Stimulated activated naive CD8-positive, alpha-beta T cell treated with anti-CD3 and anti-CD28 coated beads, Interleukin-15, Interleukin-2, amounts not matched to agents 100 ng/mL and 50 ng/mL, for 24 hours (primary cell): ENCODE measurements around the gene NR4A1.

Experiments used
- H3K27ac Mint-ChIP-seq: one replicate; pipeline ENCODE4 v1.8.0; 2021; ENCODE audit warnings: mild to moderate bottlenecking, mixed read lengths
- H3K27me3 Mint-ChIP-seq: one replicate; pipeline ENCODE4 v1.8.0; 2021; ENCODE audit warnings: mixed read lengths
- H3K36me3 Mint-ChIP-seq: one replicate; pipeline ENCODE4 v1.8.0; 2021; ENCODE audit warnings: low read depth, mixed read lengths
- H3K4me1 Mint-ChIP-seq: one replicate; pipeline ENCODE4 v1.8.0; 2021; ENCODE audit warnings: low read depth, mixed read lengths
- H3K4me3 Mint-ChIP-seq: one replicate; pipeline ENCODE4 v1.8.0; 2021; ENCODE audit warnings: mild to moderate bottlenecking, mixed read lengths
- H3K9me3 Mint-ChIP-seq: one replicate; pipeline ENCODE4 v1.8.0; 2021; ENCODE audit warnings: mixed read lengths

NR4A1 gene

DNA sequence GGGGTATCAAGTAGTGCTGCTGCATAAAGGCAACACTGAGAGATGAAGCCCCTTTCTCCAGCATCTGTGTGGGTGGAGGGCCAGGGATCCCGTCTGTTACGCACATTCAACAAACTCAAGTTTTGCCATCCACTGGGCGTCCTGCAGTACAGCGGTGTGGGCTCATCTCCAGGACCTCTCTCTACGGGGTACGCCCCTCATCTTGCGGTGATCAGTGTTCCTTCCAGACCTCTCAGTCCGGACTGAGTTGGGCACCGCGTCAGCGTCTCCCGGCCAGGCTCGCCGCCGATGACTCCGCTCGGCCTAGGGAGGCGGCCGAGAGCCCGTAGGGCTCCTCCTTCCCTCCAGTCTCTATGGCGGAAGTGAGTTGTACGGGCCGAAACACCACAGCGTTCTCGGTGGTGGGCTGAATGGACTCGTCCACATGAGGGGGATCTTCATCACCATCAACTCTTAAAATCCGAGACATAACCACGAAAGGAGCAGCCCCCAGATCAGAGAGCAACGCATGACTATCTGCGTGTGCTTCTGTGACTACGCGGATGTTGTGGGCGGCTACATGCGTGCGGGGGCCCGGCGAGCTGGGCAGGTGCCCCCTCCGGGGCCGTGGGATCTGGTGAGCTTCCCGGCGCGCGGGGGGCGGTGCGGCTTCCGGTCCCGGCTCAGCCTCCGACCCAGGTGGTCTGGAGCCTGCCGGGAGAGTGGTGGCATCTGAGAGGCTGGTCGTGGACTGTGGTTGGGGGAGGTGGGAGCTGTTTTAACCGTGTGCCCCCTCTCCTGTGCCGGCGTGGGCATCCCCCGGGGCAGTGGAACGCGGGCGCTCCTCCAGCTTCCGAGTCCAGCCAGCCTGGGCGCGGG, 18.3 kb downstream of the NR4A1 start, which contains the start of gene ATG101:
Gene ATG101, plus strand, starts transcription at position 652 of the 858 bp plus-strand sequence. CDS start 3,673 bp downstream, outside the sequence.
- Mint-ChIP-seq H3K4me1 (peaks cover 53% of the 10 kb centered on the region), H3K9me3 (no peaks in the 10 kb centered on the region), H3K4me3 (peak within 1 kb of the TSS; percentile 89), H3K27me3 (no peaks in the 10 kb centered on the region), H3K36me3 (peaks cover 24% of the 10 kb centered on the region), H3K27ac (peak within 1 kb of the TSS; percentile 99)

DNA sequence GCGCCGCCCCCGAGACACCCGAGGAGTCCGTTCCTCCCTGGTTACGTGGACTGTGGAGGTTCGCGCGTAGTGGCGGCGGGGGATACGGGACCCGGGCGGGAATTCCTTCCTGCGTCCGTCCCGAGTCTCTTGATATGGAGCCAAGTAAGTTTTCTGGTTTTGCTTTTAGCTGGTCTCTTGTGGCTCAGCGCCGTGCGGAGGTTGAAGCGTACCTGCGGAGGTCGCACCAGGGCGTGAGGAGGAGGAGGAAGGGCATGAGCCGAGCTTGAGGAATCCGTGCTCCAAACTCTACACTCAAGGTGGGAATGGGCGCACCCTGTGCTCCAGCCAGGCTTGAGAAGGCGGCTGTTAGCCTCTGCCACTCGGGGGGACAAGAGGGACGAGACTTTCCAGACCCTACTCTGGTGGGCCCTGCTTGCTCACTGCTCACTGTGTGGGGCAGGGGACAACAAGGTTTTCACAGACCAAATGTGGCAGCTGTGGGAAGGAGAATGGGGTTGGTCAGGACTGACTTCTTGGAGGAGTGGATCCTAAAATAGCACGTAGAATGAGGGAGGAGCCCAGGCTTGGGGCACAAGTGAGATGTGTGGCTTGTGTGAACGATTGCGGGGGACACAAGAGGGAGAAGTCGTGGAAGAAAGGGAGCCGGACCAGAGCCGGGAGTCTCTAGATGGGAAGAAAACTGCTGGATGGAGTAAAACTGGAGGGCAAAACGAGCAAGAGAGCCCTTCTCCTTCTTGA, 19.1 kb downstream of the NR4A1 start:
- H3K4me3 Mint-ChIP-seq, result peak overlapping the region; percentile 89
- peaks cover 53% of the 10 kb centered on the region for H3K4me1 Mint-ChIP-seq

DNA sequence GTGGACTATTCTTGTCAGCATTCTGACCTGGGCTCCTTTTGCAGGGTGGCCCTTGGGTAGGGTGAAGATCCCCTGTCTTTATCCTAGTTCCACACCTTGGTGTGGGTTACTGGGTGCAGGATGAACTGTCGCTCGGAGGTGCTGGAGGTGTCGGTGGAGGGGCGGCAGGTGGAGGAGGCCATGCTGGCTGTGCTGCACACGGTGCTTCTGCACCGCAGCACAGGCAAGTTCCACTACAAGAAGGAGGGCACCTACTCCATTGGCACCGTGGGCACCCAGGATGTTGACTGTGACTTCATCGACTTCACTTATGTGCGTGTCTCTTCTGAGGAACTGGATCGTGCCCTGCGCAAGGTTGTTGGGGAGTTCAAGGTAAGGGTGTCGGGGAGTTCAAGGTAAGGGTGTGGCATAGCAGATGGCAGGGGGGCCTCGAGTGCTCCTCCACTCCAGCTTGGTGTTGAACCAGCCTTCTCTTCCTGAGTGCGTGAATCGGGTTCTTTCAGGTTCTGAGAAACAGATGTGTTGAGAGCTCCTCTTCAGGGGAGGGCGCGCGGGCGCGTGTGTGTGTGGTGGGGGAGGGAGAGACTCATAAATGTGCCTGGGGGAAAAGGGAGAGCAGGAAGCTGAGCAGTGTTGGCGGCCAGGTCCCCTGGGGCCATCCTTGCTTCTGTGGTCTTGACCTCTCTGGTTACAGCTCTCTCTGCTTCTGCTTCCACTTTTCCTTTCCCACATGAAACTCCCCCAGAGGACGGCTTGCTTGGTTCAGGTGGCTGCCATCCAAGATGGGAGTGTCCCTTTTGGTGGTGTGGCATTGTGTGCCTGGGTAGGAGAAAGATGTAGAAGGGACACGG, 22.5 kb downstream of the NR4A1 start:
- Mint-ChIP-seq H3K4me1 (peaks cover 47% of the 10 kb centered on the region), H3K36me3 (peaks cover 46% of the 10 kb centered on the region), H3K9me3 (no peaks in the 10 kb centered on the region), H3K27ac (peak overlapping the region; percentile 53), H3K4me3 (no peak overlapping the region), H3K27me3 (no peaks in the 10 kb centered on the region)

More for the DNA sequence above, 19.1 kb downstream of the NR4A1 start:
- Mint-ChIP-seq H3K9me3 (no peaks in the 10 kb centered on the region), H3K27ac (peak overlapping the region; percentile 82), H3K36me3 (peaks cover 32% of the 10 kb centered on the region), H3K27me3 (no peaks in the 10 kb centered on the region)

DNA sequence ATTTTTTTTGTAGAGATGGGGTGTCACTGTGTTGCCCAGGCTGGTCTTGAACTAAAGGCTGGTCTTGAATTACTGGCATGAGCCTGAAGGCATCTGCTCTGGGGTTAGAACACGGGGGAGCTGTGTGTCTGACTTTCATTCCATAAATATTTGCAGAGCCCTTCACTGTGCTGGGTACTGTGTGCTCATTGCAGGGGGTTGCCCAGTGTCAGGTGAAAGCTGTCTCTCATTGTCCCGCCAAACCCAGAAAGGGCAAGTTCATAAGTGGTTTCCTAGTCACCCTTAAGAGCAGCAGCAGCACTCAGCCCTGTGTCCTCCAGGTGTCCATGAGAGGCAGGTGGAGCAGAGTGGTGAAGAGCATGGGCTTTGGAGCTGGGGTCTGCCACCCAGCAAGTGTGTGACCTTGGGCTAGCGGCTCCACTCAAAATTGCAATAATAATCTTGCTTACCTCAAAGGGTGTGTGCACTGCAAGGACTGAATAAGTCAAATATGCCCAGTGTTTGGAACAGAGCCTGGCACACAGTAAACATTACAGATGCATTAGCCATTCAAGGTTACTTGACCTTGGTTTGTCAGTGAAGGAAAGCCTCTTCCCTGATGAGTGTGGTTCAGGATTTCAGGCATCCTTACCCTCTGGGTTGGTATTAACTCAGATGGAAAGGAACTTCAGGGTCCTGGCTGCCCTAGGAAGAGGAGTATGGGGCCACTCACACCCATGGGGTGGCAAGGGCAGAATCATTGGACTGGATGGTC, 23.9 kb downstream of the NR4A1 start:
- Mint-ChIP-seq H3K4me1 (peaks cover 38% of the 10 kb centered on the region), H3K27ac (no peak overlapping the region), H3K9me3 (no peaks in the 10 kb centered on the region), H3K4me3 (no peak overlapping the region), H3K27me3 (no peaks in the 10 kb centered on the region), H3K36me3 (peaks cover 50% of the 10 kb centered on the region)

DNA sequence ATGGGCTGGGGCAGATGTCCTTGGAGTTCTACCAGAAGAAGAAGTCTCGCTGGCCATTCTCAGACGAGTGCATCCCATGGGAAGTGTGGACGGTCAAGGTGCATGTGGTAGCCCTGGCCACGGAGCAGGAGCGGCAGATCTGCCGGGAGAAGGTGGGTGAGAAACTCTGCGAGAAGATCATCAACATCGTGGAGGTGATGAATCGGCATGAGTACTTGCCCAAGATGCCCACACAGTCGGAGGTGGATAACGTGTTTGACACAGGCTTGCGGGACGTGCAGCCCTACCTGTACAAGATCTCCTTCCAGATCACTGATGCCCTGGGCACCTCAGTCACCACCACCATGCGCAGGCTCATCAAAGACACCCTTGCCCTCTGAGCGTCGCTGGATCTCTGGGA, 25.6 kb downstream of the NR4A1 start:
- peaks cover 50% of the 10 kb centered on the region for H3K36me3 Mint-ChIP-seq
- peaks cover 27% of the 10 kb centered on the region for H3K4me1 Mint-ChIP-seq
- no peaks in the 10 kb centered on the region for H3K27me3 Mint-ChIP-seq

GRCh38 chr12:52078276-52078675, 27.0 kb downstream of the NR4A1 start:
- Mint-ChIP-seq H3K27ac (no peak overlapping the region), H3K36me3 (peaks cover 37% of the 10 kb centered on the region), H3K4me3 (no peak overlapping the region), H3K4me1 (peaks cover 22% of the 10 kb centered on the region), H3K9me3 (no peaks in the 10 kb centered on the region), H3K27me3 (no peaks in the 10 kb centered on the region)

More for the DNA sequence above, 25.6 kb downstream of the NR4A1 start:
- Mint-ChIP-seq H3K27ac (no peak overlapping the region), H3K4me3 (no peak overlapping the region), H3K9me3 (no peaks in the 10 kb centered on the region)

GRCh38 chr12:52079576-52080402, 28.5 kb downstream of the NR4A1 start, which contains the start of gene SMIM41:
SMIM41 (plus strand) TSS chr12:52079704; CDS start chr12:52079780, 76 bp downstream.
- Mint-ChIP-seq H3K36me3 (peaks cover 23% of the 10 kb centered on the region), H3K9me3 (no peaks in the 10 kb centered on the region), H3K27me3 (no peaks in the 10 kb centered on the region), H3K4me1 (peaks cover 16% of the 10 kb centered on the region), H3K27ac (no peak within 1 kb of the TSS), H3K4me3 (no peak within 1 kb of the TSS)

GRCh38 chr12:52080403-52081251, 29.4 kb downstream of the NR4A1 start:
- peaks cover 16% of the 10 kb centered on the region for H3K4me1 Mint-ChIP-seq
- no peak overlapping the region for H3K27ac Mint-ChIP-seq
- no peaks in the 10 kb centered on the region for H3K27me3 Mint-ChIP-seq
- H3K9me3 Mint-ChIP-seq, result no peaks in the 10 kb centered on the region
- H3K36me3 Mint-ChIP-seq, result peaks cover 16% of the 10 kb centered on the region
- H3K4me3 Mint-ChIP-seq, result no peak overlapping the region

DNA sequence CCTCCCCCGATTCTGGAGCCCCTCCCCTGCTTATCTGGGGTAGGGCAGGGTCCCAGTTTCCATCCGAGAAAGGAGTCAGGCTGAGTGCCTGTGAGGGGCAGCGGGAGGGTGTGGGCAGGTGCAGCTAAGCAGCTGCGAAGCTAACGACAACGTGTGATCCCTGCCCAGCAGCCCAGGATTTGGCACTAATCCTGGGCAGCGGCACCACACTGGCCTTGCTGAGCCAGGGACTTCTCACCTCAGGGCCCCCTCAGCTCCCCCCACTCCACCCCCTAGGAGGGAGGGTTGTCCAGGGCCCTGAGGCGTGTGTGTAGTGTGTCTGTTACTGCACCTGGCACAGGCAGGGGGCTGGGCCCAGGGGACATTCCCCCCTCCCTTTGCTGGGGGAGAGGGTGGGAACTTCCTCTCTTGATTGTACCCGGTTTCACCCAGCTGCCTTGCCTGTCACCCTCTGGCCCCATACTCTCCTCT, 30.1 kb downstream of the NR4A1 start:
- H3K27ac Mint-ChIP-seq, result no peak overlapping the region
- H3K4me1 Mint-ChIP-seq, result peaks cover 16% of the 10 kb centered on the region
- no peaks in the 10 kb centered on the region for H3K9me3 Mint-ChIP-seq
- H3K36me3 Mint-ChIP-seq, result peaks cover 11% of the 10 kb centered on the region
- no peaks in the 10 kb centered on the region for H3K27me3 Mint-ChIP-seq
- H3K4me3 Mint-ChIP-seq, result no peak overlapping the region

DNA sequence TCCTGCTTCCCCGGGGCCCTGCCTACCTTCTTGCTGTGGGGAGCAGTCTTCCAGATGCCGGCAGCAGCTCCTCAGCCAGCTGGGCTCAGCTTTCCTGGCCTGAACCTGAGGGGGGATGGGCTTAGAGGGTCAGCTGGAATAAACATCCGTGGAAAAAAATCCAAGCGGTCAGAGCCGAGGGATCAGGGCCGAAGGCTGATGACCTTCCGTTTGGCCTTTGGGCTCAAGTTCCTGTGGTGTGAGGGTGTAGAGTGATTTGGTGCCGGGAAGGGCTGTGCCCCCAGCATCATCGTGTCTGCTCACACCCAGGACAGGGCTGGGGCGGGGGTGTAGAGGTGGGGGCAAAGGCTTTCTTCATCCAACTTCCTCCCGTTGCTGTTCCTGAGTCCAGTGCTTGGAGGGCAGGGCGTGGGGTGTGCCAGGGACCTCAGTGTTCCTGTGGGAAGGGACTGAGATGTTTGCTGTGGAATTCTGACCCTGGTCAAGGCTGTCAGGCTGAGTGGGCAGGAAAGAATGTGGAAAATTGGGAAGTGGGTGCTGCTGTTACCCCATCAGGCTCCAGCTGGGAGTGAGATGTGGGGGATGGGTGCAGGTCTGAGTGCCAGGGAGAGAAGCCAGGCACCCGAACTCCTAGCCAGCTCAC, 30.9 kb downstream of the NR4A1 start:
- Mint-ChIP-seq H3K4me3 (no peak overlapping the region), H3K4me1 (peaks cover 16% of the 10 kb centered on the region), H3K27me3 (peaks cover 1% of the 10 kb centered on the region), H3K27ac (no peak overlapping the region), H3K36me3 (peaks cover 11% of the 10 kb centered on the region), H3K9me3 (no peaks in the 10 kb centered on the region)

- peaks cover 9% of the 10 kb centered on the region for H3K36me3 Mint-ChIP-seq
- H3K27me3 Mint-ChIP-seq, result peaks cover 4% of the 10 kb centered on the region
- no peak overlapping the region for H3K27ac Mint-ChIP-seq
- no peaks in the 10 kb centered on the region for H3K9me3 Mint-ChIP-seq
- peaks cover 16% of the 10 kb centered on the region for H3K4me1 Mint-ChIP-seq
- H3K4me3 Mint-ChIP-seq, result no peak overlapping the region
These were observed 31.4 kb downstream of the NR4A1 start for GRCh38 chr12:52082669-52082987.

DNA sequence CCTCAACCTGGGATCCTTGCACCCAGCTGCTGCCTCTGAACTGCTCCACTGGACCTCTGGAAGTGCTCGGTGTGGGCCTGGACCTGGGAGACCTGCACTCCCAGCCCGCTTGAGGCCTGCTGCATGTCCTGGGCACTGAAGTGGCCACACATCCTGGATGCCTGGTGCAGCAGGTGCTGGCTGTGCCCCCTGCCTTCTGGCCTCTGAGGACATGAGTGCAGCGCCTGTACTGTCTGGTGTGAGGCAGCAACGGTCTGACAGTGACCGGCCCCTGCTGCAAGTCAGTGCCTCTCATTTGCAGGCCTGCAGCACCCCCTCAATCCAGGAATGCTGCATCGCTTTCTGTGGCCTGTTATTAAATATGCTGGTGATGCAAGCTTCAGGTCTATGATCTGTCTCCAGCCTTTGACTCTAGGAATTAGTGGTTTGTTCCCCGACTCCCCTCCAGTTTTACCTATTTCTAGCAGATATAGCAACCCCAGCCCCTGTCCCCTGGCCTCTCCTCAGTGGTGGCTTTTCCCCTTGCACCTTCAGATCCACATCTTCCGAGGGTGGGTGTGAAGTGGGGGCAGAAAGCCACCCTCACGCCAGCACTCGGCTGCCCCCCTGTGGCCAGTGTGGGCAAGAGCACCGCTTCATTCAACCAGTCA, 31.9 kb downstream of the NR4A1 start:
- no peak overlapping the region for H3K4me3 Mint-ChIP-seq
- no peaks in the 10 kb centered on the region for H3K9me3 Mint-ChIP-seq
- peaks cover 16% of the 10 kb centered on the region for H3K4me1 Mint-ChIP-seq
- H3K27ac Mint-ChIP-seq, result no peak overlapping the region
- peaks cover 4% of the 10 kb centered on the region for H3K36me3 Mint-ChIP-seq
- peaks cover 9% of the 10 kb centered on the region for H3K27me3 Mint-ChIP-seq
